GM10847 (cell line): Measurements from ENCODE around the gene NEXMIF.
A peak's percentile ranks its signal among the peaks of the same experiment; 100 is the strongest.

Experiments
- POLR2A ChIP-seq: IDR thresholded peaks from 2 replicates; pipeline ENCODE4 v1.6.1; 2011; ENCODE audit not compliant: insufficient read length; ENCODE audit errors: extremely low read depth

The NEXMIF gene

GRCh38 chrX:74925225-74926088, at the start of gene NEXMIF:
Gene NEXMIF, minus strand, starts transcription at chrX:74925452.
- no peak for TF ChIP-seq POLR2A

GRCh38 chrX:74949717-74950116, 24.5 kb upstream of the NEXMIF start:
- no peak for TF ChIP-seq POLR2A

DNA sequence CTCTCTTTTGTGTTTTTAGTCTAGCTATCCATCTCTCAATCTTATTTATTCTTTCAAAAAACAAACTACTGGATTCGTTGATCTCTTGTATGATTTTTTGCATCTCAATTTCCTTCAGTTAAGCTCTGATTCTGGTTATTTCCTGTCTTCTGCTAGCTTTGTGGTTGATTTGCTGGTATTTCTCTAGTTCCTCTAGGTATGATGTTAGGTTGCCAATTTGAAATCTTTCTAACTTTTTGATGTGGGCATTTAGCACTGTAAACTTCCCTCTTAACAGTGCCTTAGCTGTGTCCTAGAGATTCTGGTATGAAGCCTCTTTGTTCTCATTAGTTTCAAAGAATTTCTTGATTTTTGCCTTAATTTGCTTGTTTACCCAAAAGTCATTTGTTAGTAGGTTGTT, 15.2 kb upstream of the NEXMIF start:
- no peak for TF ChIP-seq POLR2A

DNA sequence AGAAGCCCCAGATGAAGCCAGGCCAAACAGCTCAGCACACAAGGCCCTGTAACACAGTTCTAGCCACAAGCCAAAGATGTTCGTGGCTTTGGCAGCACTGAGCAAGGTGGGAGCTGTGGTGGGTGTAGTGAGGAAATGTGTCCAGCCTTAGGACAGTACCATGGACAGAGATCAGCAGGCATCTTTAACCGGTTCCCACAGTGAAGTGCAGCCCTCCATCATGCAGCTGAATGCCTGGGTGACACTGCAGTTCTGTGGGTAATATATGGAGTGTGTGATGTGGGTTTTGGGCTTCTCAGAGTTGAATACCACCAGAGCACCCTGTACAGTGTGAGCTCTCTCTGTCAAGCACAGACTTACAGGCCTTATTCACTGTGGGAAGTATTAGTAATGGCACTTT, 6.0 kb upstream of the NEXMIF start:
- no peak for TF ChIP-seq POLR2A

- peak; percentile 16 for TF ChIP-seq POLR2A
Measured at GRCh38 chrX:74924449-74925224, 615 bp downstream of the NEXMIF start.

- no peak for TF ChIP-seq POLR2A
Measured at GRCh38 chrX:74923942-74924448, 1.3 kb downstream of the NEXMIF start.

DNA sequence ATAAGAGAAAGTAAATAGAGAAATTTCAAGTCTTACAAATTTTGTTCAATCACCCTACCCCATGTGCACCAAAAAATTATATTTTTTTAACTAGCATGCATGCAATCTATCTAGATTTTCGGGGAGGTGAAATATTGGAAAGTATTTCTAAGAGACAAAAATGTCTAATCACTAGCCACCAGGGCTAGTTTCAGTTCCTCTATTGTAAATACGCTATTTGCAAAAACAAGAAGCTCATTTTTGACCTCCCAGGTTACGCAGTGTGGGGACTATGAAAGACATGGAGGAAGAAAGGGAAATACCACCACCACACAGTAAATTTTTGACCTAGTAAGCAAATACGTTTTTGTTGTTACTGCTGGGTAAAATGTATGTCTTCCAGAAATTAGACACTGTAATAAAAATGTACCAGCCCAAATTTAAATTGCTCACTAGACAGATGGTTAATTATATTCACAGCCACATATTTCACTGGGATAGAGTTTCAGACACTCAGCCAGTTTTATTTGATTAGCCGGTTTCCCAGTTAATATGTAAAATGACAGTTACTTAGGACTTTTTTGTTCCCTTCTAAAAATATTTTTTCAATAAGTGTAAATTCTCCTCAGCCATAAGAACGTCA, 2.2 kb downstream of the NEXMIF start:
- no peak for TF ChIP-seq POLR2A

GRCh38 chrX:74911494-74911893, 13.8 kb downstream of the NEXMIF start:
- TF ChIP-seq POLR2A, result no peak

GRCh38 chrX:74906417-74906816, 18.8 kb downstream of the NEXMIF start:
- no peak for TF ChIP-seq POLR2A

- TF ChIP-seq POLR2A, result no peak
Measured at GRCh38 chrX:74902806-74903205, 22.4 kb downstream of the NEXMIF start.

DNA sequence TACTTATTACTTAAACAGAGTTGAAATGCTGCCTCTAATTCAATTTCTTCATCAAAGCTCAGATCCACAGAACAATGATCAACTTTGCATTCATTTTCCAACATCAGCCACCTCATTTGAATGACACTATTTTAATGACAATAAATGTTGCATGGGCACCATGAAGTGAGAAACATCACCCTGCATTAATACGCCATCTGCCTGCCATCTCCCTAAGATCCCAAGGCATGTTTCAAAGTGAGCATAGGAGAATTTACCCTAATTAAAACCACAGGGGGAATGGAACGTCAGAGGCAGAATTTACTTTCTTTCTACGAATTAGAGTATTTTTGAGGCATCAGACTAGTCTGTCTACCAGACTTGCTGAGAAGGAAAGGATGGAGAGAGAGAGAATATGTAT, 32.7 kb downstream of the NEXMIF start:
- no peak for TF ChIP-seq POLR2A

DNA sequence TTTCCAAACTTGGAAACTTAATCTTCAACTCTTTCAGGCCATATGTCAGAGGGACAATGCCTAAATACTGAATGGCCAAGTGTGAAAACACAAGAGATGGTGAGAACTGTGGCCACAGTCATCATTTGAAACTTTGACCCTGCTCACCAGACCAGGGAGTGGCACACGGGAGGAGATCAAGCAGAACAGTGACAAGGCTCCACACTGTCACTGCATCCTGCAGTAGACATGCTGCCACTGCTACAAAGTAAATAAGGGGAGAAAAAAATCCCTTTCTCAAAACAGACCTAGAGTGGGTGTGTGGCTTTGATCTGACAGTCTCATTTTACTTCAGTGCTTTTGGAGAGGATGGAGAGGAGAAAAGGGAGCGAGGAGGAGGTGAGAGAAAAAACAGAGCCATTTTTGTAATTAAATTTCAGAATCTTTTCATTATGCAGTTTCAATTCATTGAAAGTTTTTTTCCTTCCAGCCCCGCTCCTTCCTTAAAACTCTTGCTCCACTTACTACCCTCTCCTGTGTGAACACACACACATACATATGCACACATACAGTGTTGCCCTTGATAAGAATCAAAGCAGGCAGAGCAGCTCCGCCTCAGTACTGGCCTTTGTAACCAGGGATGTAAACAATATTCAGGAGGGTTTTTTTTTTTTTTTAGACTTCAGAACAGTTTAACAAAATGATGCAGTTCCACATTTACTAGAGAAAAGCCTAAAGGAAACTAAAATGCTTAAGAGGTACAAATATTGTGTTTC, 34.4 kb downstream of the NEXMIF start:
- no peak for TF ChIP-seq POLR2A

GRCh38 chrX:74865725-74866124, 59.5 kb downstream of the NEXMIF start:
- TF ChIP-seq POLR2A, result no peak

GRCh38 chrX:74853255-74853654, 72.0 kb downstream of the NEXMIF start:
- no peak for TF ChIP-seq POLR2A

DNA sequence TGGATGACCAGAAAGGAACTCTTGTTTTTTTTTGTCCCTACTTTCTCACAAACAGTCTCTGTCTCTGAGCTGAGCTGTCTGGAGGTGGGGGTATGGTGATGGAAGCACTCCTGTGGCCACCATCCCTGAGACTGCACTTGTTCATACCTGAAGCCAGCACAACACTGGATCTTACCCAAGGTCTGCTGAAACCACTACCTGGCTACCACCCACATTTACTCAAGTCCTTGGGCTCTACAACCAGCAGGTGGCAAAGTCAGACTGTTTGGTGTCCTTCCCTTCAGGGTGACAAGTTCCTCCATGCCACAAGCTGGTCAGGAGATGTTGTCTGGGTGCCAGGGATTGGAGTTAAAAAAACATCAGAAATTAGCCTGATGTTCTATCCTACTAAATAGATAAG, 89.7 kb downstream of the NEXMIF start:
- no peak for TF ChIP-seq POLR2A

GRCh38 chrX:74814681-74815080, 110.6 kb downstream of the NEXMIF start:
- no peak for TF ChIP-seq POLR2A

DNA sequence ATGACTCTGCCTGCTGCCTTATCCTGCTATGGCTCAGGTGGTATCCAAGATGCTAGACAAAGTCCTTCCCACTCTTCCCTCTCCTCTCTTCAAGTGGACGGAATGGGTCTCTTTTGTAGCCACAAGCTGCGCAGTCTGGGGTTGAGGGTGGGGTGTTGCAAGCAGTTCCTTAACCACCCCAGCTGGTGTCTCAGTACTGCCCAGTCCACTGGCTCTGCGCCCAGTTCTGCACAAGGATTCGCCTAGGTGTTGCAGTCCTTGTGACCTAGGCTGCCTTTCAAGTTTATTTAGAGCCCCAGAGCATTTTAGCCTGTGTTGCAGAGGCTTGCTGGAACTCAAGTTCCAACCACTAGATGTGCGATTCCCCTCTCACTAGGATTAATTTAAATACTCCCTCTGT, 120.7 kb downstream of the NEXMIF start:
- no peak for TF ChIP-seq POLR2A
